ENCODE results near the gene PARD3B. TPM values are rescaled to one million over a fixed set of nuclear protein-coding genes. Genes with fewer than 3 reads are reported as not detected.

The PARD3B gene
- total RNA-seq, 1 donor from 2014 or later = 6.5 TPM

DNA sequence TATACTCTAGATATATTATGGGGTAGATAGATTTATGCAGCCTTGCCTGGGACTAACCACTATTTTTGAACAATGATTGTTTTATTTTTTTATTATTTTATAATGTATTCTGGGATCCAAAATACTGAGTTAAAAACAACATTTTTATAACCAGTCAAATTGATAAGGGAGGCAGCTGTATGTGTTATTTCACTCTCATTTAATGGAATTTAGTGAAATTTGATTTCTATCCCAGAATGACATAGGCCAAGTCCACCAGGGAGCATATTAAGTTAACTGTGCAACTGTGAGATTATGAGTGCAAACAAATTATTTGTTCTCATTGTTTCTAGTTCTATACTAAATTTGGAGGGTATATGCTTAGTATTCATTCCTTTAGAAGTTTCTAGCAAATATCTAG, 583.5 kb downstream of the PARD3B start:
- Histone ChIP-seq H3K4me3 (ENCODE audit: low read depth, low read length) (no peak overlapping the region), H3K36me3 (ENCODE audit: control insufficient read depth, insufficient read depth, low read length) (no peaks in the 10 kb centered on the region), H3K27me3 (ENCODE audit: control insufficient read depth, insufficient read depth, low read length) (no peaks in the 10 kb centered on the region)
- TF ChIP-seq, protein P1, sequence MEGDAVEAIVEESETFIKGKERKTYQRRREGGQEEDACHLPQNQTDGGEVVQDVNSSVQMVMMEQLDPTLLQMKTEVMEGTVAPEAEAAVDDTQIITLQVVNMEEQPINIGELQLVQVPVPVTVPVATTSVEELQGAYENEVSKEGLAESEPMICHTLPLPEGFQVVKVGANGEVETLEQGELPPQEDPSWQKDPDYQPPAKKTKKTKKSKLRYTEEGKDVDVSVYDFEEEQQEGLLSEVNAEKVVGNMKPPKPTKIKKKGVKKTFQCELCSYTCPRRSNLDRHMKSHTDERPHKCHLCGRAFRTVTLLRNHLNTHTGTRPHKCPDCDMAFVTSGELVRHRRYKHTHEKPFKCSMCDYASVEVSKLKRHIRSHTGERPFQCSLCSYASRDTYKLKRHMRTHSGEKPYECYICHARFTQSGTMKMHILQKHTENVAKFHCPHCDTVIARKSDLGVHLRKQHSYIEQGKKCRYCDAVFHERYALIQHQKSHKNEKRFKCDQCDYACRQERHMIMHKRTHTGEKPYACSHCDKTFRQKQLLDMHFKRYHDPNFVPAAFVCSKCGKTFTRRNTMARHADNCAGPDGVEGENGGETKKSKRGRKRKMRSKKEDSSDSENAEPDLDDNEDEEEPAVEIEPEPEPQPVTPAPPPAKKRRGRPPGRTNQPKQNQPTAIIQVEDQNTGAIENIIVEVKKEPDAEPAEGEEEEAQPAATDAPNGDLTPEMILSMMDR (IDR thresholded peaks at IDR 0.05; ENCODE audit: insufficient read depth, low read length, poor library complexity, severe bottlenecking) = no peak
- no peak for DNase-seq (ENCODE audit: low read depth)

DNA sequence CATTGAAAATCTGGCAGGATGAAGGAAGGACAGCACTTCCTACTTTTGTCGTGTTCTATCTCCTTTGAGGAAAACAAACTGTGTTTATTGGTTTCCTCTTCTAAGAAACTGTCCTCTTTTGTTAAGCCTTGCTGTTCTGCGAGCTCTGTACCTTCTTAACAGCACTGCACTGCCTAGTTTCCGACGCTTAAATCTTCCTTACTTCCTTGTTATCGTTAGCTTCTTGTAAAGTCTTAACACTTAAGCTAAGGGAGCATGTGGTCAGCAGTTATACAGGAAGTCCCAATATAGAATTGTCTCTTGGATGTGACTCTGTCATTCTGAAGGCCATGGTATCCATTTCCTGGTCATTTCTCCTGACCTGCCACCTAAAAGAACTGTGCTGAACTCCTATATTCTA, 584.3 kb downstream of the PARD3B start:
- TF ChIP-seq, protein P1 (IDR thresholded peaks at IDR 0.05; ENCODE audit: insufficient read depth, low read length, poor library complexity, severe bottlenecking) = no peak
- H3K36me3 ChIP-seq (ENCODE audit: control insufficient read depth, insufficient read depth, low read length) = no peaks in the 10 kb centered on the region
- H3K27me3 ChIP-seq (ENCODE audit: control insufficient read depth, insufficient read depth, low read length) = no peaks in the 10 kb centered on the region
- DNase-seq (ENCODE audit: low read depth) = no peak
- H3K4me3 ChIP-seq (ENCODE audit: low read depth, low read length) = no peak overlapping the region

GRCh38 chr2:205130111-205130829, 585.0 kb downstream of the PARD3B start:
- no peaks in the 10 kb centered on the region for H3K27me3 ChIP-seq (ENCODE audit: control insufficient read depth, insufficient read depth, low read length)
- TF ChIP-seq, protein P1 (IDR thresholded peaks at IDR 0.05; ENCODE audit: insufficient read depth, low read length, poor library complexity, severe bottlenecking) = no peak
- no peaks in the 10 kb centered on the region for H3K36me3 ChIP-seq (ENCODE audit: control insufficient read depth, insufficient read depth, low read length)
- no peak for DNase-seq (ENCODE audit: low read depth)
- H3K4me3 ChIP-seq (ENCODE audit: low read depth, low read length) = no peak overlapping the region

DNA sequence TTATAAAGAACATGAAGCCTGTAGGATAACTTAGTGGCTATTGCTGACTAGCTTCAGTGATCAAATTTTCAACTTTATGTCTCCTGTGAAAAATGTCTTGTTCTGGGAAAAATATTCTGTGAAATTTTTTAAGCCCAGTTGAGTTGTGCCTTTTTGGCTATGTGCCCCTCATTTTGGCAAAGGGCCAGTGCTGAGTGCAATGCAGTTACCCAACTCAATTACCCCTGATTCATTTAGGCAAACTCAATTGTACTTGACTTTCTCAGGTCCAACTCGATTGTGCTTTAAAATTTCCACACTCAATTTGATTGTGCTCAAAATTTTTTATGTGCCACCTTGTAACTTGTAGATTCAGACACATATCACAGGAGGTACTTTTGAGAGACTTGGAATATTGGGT, 588.3 kb downstream of the PARD3B start:
- Histone ChIP-seq H3K4me3 (ENCODE audit: low read depth, low read length) (no peak overlapping the region), H3K27me3 (ENCODE audit: control insufficient read depth, insufficient read depth, low read length) (no peaks in the 10 kb centered on the region), H3K36me3 (ENCODE audit: control insufficient read depth, insufficient read depth, low read length) (no peaks in the 10 kb centered on the region)
- TF ChIP-seq, protein P1 (IDR thresholded peaks at IDR 0.05; ENCODE audit: insufficient read depth, low read length, poor library complexity, severe bottlenecking) = no peak
- DNase-seq (ENCODE audit: low read depth) = no peak

DNA sequence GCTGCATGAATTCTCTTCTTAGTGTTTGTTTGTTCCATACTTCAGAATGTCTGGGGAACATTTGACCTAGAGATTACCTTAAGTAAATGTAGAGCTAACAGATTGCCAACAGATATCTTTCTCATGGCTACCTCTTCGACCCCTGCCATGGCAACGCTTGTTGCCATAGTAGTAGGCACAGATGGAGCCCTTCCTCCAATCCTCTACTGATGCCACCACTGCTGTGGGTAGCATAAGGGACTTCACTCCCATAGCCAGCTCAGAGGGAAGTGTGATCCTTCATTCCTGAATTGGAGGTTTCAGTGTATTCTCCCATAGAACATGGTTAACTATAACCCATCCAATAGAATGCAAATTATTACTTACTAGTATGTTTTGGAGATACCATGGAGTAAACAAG, 593.5 kb downstream of the PARD3B start:
- no peak overlapping the region for H3K4me3 ChIP-seq (ENCODE audit: low read depth, low read length)
- no peak for DNase-seq (ENCODE audit: low read depth)
- TF ChIP-seq, protein P1 (IDR thresholded peaks at IDR 0.05; ENCODE audit: insufficient read depth, low read length, poor library complexity, severe bottlenecking) = no peak
- no peaks in the 10 kb centered on the region for H3K36me3 ChIP-seq (ENCODE audit: control insufficient read depth, insufficient read depth, low read length)
- no peaks in the 10 kb centered on the region for H3K27me3 ChIP-seq (ENCODE audit: control insufficient read depth, insufficient read depth, low read length)

Measured in kidney epithelial cell (primary cell).